HG03108 (cell line): ENCODE data around the gene ZCCHC17.
A peak's percentile ranks its signal among the peaks of the same experiment; 100 is the strongest.

Experiments used
- ATAC-seq: cut with Tn5 transposase; IDR thresholded peaks from one replicate; pipeline ENCODE4 v1.9.1; 2021; ENCODE audit warnings: moderate library complexity; ENCODE audit not compliant: unreplicated experiment

ZCCHC17 gene

DNA sequence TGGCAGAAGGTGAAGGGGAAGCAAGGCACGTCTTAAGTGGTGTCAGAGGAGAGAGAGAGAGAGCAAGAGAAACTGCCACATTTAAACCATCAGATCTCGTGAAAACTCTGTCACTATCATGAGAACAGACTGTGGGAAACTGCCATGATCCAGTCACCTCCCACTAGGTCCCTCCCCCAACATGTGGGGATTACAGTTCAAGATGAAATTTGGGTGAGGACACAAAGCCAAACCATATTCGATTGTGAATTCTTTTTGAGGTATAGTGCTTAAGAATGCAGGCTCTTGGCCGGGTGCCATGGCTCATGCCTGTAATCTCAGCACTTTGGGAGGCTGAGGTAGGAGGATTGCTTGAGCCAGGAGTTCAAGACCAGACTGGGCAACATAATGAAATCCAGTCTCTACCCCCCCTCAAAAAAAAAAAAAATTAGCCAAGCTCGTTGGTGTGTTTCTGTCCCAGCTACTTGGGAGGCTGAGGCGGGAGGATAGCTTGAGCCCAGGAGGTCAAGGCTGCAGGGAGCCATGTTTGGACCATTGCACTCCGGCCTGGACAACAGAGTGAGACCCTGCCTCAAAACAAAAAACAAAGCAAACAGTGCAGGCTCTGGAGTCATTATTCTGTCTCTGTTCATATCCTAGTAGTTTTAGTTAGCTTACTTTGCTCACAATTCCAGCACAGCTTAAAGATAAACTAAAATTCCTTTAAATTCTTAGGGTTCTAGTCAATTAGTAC is 6.0 kb downstream of the ZCCHC17 start:
- ATAC-seq = no peak

DNA sequence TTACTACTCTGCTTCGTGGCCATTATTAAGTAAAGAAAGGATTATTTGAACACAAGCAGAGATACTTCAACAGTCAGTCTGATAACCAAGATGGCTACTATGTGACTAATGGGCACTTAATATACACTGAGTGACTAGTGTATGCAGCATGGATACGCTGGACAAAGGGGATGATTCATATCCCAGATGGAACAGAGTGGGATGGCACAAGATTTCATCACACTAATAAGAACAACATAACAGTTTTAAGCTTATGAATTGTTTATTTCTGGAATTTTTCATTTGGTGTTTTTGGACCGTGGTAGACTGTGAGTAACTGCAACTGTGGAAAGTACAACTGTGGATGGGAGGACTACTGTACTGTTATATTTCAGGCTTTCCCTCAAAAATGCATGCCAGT is 9.4 kb downstream of the ZCCHC17 start:
- no peak for ATAC-seq

DNA sequence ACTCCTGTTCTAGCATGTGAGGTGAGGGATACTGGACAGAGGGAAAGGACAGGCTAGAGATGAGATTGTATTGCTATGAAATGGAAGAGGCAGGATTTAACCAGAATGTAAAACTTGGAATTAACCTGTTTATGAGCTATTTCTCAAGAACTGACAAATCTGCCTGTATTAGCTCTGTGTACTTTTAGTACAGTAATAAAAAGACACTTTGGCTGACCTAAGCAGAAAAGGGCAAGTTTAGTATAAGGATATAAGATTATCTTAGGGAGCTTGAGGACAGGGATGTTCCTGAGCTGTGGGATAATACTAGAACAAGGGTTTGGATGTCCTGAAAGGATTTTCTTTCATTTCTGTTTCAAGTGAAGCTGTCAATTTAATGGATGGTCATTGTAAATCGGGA is 11.2 kb downstream of the ZCCHC17 start:
- no peak for ATAC-seq

DNA sequence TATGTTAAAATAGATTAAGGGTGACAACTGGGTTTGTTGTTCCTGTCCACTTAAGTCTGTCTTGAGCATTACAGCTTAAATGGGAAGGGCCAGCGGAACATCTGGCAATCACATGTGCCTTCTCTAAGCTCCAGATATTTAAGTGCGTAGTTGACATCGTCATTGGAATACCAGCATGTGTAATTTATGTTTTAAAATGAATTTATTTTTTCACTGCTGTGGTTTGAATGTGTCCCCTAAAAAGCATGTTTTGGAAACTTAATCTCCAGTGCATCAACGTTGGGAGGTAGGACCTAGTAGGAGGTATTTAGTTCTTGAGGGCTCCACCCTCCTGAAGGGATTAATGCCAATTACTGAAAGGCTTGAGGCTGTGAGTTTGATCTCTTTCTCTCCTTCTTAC is 13.4 kb downstream of the ZCCHC17 start:
- no peak for ATAC-seq

DNA sequence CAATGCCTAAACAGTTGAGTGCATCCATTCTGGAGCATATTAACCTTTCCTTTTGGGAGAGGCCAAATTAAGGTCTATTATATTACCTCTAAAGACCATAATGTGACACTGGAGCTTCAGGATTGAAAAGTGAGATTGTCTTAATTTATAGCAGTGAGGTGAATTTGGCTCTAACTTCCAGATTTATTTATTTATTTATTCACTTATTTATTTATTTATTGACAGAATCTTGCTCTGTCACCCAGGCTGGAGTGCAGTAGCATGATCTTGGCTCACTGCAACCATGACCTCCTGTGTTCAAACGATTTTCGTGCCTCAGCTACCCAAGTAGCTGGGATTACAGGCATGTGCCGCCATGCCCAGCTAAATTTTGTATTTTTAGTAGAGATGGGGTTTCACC is 19.1 kb downstream of the ZCCHC17 start:
- ATAC-seq = no peak

DNA sequence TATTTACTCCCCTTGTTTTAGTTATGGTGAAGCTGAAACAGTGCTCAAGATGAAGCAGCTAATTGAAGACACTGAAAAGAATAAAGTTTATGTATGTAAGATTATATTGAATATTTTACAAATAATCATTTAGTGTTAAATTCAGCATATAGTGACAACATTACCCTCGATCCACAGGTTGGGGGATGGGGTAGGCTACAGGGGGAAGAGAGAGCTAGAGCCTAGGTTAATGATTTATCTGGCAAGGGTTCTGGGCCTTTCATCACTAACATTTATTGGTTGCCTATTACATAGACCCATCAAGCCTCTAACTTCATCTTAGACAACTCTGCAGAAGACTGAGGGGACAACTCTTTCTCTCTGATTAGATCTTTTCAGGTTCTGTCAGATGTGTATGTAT is 21.3 kb downstream of the ZCCHC17 start:
- ATAC-seq = no peak

DNA sequence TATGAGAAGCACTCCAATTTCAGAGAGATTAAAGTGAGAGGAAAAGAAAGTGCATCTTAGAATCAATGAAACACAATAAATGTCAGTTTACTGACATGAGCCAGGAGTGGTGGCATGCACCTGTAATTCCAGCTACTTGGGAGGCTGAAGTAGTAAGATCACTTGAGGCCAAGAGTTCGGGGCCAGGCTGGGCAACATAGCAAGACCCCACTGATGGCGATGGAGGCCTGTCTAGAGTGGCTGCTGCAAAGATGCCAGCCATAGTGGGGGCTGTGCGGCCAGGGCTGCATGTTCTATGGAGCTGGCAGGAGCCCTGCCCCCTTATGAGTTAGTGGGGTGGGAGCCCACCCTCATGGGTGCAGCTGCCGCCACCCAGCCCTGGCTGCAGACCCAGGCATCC is 27.3 kb downstream of the ZCCHC17 start:
- no peak for ATAC-seq

DNA sequence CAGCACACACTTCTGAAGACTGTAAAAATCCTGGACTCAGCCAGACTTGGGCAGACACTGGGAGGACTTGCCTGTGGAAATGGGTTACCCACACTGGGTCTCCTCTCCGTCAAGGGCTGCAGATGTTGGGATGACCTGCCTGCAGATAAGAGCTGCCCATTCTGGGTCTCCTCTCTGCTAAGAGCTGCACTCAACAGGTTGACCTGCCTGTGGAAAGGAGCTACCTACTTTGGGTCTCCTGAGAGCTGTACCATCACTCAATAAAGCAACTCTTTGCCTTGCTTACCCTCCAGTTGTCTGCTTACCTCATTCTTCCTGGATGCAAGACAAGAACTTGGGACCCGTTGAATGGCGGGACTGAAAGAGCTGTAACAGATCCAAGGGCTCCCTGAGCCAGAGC is 28.2 kb downstream of the ZCCHC17 start:
- no peak for ATAC-seq

DNA sequence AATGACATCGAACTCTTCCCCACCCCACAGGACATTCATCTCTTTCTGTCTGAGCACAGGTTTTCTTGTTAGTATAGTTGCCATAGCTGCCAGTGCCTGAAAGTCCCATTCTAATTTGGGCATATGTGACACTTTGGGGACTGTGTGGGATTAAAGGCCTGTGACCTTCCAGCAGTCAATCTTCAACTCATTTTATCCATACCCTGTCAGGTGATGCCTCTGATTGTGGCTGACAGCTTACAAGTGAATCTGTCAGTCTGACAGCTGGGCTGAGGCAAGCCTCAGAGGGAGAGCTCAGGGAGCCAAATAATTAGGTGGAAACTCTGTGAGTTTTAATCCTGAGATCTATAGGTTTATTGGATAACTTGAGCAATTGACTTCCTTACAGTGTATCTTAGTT is 29.6 kb downstream of the ZCCHC17 start:
- no peak for ATAC-seq

DNA sequence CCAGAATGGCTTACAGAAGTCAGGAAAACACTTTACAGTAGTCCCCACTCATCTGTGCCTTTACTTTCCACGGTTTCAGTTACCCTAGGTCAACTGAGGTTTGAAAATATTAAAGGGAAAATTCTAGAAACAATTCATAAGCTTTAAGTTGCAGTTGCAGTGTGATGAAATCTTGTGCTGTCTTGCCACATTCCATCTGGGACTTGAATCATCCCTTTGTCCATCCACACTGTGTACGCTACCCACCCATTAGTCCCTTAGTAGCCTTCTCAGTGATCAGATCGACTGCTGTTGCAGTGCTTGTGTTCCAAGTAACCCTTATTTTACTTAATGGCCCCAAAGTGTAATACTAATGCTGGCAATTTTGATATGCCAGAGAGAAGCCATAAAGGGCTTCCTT is 30.5 kb downstream of the ZCCHC17 start:
- no peak for ATAC-seq

DNA sequence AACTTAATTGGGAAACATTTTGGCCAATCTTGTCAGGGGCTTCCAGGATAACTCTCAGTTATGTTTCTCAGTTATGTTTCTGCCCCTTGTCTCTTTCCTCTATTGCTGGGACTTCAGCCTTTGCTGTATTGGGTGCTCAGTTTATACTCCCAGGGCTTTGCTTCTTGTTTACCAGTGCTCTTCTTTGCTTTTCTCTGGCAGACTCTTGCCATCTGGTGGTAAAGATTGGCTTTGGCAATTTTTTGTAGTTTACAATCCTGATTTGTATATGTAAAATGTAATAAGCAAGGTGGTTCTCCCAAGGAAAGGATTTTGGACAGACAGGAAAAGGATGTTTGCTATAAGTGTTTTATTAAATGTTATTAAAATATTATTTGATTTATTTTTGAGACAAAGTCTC is 38.2 kb downstream of the ZCCHC17 start:
- no peak for ATAC-seq

DNA sequence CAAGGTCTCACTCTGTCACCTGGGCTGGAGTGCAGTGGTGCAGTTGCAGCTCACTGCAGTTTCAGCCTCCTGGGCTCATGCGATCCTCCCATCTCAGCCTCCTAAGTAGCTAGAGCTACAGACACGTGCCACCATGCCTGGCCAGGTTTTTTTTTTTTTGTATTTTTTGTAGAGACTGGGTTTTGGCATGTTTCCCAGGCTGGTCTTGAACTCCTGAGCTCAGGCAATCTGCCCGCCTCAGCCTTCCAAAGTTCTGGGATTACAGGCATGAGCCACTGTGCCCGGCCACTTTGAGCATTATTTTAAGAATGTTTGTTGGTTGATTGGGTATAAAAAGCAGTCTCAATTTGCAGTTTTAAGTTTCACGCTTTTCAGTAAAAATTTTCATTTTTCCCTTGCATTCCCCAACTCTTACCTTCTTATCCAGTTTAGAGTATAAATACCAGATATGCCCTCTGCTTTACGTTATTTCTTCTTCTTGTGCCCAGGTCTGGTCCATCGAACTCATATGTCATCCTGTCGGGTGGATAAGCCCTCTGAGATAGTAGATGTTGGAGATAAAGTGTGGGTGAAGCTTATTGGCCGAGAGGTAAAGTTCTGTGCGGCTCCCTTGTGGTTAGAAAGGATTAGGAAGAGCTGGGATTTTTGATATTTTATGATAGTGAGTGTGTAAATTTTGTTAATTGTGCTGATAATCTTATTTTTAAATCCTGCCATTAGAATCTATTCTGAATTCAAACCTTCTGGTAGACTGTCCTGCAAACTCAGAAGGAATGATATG is 40.0 kb downstream of the ZCCHC17 start:
- no peak for ATAC-seq

DNA sequence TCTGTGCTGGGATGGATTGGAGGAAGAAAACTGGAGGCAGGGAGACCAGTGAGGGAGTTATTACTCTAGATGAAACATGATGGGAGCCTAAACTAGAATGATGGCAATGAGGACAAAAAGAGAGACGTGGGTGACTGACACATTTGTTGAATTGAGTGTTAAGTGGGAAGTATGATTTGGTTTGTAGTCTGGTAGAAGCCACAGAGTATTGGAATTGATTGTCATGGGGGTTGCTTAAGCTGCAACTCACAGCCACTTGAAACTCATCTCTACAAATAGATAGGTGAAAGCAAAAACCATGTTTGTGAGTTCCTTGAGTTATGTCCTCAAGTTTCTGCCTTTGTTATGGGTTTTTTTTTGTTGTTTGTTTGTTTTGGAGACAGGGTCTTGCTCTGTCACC is 47.7 kb downstream of the ZCCHC17 start:
- ATAC-seq = no peak

DNA sequence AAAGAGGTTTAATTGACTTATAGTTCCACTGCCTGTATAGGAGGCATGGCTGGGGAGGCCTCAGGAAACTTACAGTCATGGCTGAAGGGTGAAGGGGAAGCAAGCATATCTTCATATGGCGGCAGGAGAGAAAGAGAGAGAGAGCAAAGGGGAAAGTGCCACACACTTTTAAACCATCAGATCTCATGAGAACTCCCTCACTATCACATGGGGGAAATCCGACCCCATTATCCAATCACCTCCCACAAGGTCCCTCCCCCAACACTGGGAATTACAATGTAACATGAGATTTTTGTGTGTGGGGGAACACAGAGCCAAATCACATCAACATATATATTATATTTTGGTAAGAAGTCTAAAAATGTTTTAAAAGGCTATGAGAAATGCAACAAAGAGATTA is 48.8 kb downstream of the ZCCHC17 start:
- no peak for ATAC-seq

DNA sequence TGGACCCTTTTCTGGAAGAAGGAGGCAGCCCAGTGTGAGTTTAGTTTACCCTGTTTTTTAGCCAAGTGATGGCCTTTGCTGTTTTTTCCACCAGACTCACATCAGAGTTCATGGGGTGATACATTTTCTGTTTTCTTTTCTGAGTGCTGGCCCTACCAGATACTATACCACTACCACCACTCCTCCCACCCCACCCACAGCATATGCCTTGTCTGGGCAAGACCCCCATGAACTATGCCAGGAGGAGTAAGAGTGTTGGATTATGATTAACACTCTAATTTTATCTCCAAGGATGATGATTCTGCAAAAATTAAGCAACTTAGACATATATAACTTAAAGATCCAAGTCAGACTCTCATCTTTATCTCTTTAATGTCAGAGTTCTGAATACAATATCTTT is 50.0 kb downstream of the ZCCHC17 start:
- ATAC-seq = no peak

DNA sequence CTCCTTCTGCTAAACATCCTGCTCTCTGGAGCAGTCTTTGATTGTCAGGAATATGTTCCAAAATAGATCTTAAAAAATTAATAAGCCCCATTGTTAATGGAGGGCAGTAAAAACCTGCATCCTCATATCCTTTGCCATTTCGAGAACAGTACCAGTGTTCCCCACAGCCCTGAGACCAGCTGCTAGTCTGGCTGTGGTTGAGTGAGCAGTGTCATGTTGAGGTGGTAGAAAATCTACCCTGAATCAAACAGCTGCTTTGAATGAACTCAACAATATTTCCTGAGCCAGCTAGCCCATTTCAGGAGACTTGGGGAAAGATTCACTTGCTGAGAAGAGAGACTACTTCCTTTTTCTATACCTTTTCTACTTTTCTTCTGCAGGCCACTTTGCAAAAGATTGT is 51.6 kb downstream of the ZCCHC17 start:
- ATAC-seq = peak; percentile 69

DNA sequence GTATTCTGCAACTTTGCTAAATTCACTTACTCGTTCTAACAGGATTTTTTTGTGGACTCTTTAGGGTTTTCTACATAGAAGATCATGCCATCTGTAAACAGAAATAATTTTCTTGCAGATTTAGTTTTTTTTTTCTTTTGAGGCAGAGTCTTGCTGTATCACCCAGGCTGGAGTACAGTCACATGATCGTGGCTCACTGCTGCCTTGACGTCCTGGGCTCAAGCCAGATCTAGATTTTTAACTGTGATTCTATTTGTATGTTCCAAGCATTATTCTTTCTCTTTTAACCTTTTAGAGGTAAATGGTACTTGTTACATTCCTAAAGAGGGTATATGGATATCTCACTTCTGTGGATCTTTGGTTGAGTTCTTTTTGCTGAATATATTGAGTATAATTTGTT is 57.5 kb downstream of the ZCCHC17 start:
- ATAC-seq = no peak

DNA sequence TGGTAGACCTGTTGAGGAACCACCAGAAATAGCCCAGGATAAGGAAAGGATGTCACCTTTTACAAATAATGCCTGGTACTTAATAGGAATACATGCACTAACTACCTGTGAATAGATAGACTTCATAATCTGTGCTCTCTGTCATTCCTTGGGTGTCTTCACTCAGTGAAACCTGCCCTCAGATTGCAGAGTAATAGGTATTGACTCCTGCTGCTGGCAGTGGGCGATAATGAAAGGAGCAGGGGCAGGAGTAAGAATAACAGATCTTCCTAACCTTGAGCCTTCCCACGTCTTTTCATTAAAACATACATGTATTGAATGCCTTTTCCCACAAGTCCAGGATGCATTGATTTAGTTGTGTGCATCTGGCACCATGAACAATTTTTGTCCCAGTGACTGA is 59.6 kb downstream of the ZCCHC17 start:
- ATAC-seq = no peak

DNA sequence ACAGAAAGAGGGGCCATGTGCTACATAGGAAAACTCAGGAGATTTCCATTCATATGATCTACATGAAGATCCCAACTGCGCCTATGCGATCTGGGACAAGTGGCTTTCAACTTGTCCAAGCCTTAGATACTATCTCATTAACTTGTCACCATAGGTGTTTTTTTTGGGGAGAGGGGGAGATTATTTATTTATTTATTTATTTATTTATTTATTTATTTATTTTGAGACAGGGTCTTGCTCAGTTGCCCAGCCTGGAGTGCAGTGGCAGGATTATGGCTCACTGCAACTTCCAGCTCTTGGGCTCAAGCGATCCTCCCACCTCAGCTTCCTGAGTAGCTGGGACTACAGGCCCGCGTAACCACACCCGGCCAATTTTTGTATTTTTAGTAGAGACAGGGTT is 64.8 kb downstream of the ZCCHC17 start:
- no peak for ATAC-seq

DNA sequence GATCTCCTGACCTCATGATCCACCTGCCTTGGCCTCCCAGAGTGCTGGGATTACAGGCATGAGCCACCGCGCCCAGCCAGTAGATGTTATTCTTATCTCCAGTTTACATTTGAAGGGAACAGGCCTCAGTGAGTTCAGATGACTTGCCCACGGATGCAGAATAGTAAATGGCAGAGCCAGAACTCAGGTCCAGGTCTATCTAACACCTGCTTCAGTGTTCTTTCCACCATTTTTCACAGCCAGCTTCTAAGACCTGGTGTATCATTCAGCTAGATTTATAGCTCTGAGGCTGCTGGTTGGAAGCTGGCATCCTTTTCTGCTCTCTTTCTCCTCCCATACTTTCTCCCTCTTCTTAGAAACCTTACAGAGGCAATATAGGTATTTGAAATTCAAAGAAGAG is 65.2 kb downstream of the ZCCHC17 start:
- ATAC-seq = no peak

DNA sequence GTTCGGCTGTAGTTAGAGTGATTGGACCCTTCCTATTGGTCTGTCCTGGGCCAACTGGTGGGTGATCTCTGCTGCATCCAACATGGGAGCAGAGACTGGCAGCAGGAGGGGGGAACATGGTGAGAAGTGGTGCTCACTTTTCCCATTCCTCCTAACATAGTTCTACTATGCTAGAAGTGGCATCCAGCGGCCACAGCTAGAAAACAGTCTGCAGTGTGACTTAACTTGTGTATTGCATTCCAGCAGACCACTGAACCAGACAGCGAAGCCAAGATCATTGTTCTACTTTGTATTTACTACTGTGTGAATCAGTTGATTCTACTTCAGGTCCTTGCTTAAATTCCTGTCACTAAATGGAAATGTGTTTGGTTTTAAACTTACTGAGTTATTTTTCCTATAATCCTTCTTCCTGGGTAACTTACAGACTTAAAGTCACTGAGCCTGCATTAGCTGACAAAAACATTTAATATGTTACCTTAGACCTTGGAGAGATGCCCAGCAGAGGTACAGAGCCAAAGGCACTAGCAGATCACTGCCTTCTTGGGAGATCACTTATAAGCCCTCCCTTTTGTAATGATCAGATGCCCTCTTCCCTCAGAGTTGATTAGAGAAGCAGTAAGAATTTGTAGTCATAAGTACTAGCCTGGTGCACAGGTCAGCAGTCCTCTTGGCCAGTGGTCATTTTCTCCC is 67.9 kb downstream of the ZCCHC17 start:
- no peak for ATAC-seq

DNA sequence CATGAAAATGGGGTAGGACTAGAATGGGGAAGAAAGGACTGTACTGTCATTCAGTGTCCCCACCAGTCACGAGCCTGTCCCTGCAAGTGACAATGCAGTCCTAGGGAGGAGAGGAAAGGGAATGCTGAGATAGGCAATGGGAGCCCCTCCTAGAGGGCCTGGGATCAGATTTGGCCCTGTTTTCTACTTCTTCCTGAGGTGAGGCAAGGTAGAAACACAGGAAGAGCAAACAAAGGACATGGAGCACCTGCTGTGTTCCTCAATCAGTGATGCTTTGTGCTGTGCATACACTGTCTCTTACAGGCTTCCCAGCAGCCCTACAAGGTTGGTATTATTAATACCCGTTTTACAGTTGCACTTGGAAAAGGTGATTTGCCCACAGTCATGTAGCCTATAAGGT is 70.0 kb downstream of the ZCCHC17 start:
- ATAC-seq = no peak
